PC-9 (cell line): ENCODE results near the gene UST.

ENCODE experiments used
- EZH2 ChIP-seq: fragments of 200-600 bp; sonication (generic); IDR thresholded peaks from 2 replicates; pipeline ENCODE4 v1.8.0; 2017; ENCODE audit warnings: antibody characterized with exemption, low read depth
- TF ChIP-seq, protein P1 (sequence below): fragments of 200-600 bp; sonication (generic); conservative IDR thresholded peaks from 2 replicates; pipeline ENCODE4 v1.6.1; 2017; ENCODE audit warnings: mixed run types, antibody characterized with exemption, mild to moderate bottlenecking, moderate library complexity

GRCh38 chr6:148816117-148816516, 69.3 kb downstream of the UST start:
- TF ChIP-seq, protein P1, sequence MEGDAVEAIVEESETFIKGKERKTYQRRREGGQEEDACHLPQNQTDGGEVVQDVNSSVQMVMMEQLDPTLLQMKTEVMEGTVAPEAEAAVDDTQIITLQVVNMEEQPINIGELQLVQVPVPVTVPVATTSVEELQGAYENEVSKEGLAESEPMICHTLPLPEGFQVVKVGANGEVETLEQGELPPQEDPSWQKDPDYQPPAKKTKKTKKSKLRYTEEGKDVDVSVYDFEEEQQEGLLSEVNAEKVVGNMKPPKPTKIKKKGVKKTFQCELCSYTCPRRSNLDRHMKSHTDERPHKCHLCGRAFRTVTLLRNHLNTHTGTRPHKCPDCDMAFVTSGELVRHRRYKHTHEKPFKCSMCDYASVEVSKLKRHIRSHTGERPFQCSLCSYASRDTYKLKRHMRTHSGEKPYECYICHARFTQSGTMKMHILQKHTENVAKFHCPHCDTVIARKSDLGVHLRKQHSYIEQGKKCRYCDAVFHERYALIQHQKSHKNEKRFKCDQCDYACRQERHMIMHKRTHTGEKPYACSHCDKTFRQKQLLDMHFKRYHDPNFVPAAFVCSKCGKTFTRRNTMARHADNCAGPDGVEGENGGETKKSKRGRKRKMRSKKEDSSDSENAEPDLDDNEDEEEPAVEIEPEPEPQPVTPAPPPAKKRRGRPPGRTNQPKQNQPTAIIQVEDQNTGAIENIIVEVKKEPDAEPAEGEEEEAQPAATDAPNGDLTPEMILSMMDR = no peak
- TF ChIP-seq EZH2 = no peak
